ENCODE measurements around the gene STAG2. TPM values are rescaled to one million over a fixed set of nuclear protein-coding genes. Genes with fewer than 3 reads are reported as not detected.

Gene STAG2
- total RNA-seq, 1 experiment from 2014 or later = 2.8 TPM

GRCh38 chrX:123975180-123975579 is 13.7 kb downstream of the STAG2 start:
- no peak for DNase-seq (ENCODE audit: low spot score)

- DNase-seq (ENCODE audit: low spot score) = no peak
Measured at GRCh38 chrX:123976706-123977316, 15.3 kb downstream of the STAG2 start.

GRCh38 chrX:123983240-123983639 is 21.7 kb downstream of the STAG2 start:
- DNase-seq (ENCODE audit: low spot score) = no peak

GRCh38 chrX:123986377-123986776 is 24.9 kb downstream of the STAG2 start:
- DNase-seq (ENCODE audit: low spot score) = no peak

- DNase-seq (ENCODE audit: low spot score) = no peak
Measured at GRCh38 chrX:123988423-123989111, 27.1 kb downstream of the STAG2 start.

- DNase-seq (ENCODE audit: low spot score) = no peak
Measured at GRCh38 chrX:123989235-123989634, 27.7 kb downstream of the STAG2 start.

DNA sequence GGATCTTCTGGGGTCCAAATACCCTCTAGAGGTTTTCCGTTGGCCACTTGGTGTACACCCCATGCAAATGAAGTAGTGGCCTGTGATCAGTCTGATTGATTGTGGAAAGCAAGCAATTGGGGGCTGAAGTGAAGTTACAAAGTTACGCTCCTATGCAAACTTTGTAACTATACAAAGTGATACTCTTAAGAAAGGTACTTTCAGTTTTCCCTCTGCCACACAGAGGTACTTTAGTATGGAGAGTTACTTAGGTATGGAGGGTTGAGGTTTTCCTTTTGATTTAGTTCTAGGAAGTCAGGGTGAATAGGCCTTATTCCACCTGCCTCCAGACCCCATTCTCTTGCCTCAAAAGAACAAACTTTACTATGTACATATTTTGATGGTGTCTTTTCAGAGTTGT is 28.7 kb downstream of the STAG2 start:
- DNase-seq (ENCODE audit: low spot score) = no peak

DNA sequence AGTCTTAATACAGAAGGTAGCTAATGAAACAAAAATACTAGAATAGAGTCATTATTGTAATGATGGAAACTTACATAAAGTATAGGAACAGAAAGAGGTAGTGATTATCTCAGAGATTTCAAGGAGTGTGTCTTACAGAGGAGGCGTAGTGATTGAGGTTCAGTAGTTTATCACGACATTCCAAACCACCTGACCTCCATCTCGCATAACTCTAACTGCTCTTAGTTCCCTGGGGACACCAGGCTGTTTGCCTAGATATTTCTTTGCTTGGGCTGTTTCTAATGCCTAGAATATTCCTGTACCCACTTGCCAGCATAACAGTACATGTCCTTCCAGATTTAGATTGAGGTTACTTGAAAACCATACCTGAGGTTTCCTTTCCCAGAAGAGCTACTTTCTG is 29.1 kb downstream of the STAG2 start:
- no peak for DNase-seq (ENCODE audit: low spot score)

- peak; percentile 11 for DNase-seq (ENCODE audit: low spot score)
Measured at GRCh38 chrX:123993326-123993725, 31.8 kb downstream of the STAG2 start.

- peak; percentile 4 for DNase-seq (ENCODE audit: low spot score)
Measured at GRCh38 chrX:123993904-123994635, 32.6 kb downstream of the STAG2 start.

DNA sequence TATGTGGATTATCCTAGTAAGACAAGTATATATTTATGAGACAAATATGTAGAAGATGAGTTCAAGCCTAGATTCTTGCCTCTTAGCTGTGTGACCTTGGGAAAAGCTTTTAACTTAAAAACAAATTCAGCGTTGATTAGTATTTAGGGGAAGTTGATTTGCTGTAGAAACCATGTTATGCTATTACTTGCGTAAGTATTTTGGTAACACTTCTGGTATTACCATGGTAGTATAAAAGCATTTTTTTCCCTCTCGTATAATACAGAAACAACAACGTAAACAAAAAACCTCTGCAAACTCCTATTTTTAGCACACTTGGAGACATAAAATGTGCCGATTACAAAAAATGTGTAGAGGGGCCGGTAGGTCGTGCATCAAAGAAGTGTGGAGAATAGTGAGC is 33.2 kb downstream of the STAG2 start:
- no peak for DNase-seq (ENCODE audit: low spot score)

- DNase-seq (ENCODE audit: low spot score) = no peak
Measured at GRCh38 chrX:124001581-124001980, 40.1 kb downstream of the STAG2 start.

DNA sequence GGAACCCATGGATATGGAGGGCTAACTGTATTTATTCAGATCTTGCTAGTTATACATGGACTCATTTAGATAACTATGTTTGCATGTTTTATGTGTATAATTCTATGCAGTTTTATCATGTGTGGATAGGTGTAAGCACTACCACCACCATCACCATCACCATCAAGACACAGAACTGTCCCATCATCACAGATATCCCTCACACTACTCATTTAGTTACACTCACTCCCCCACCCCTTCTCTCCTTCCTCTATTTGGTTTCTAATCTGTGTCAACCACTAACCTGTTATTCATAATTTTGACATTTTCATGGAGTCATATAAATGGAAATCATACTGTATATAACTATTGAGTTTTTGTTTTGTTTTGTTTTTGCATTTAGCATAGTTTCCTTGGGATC is 43.7 kb downstream of the STAG2 start:
- no peak for DNase-seq (ENCODE audit: low spot score)

GRCh38 chrX:124010157-124010556 is 48.7 kb downstream of the STAG2 start:
- DNase-seq (ENCODE audit: low spot score) = no peak

DNA sequence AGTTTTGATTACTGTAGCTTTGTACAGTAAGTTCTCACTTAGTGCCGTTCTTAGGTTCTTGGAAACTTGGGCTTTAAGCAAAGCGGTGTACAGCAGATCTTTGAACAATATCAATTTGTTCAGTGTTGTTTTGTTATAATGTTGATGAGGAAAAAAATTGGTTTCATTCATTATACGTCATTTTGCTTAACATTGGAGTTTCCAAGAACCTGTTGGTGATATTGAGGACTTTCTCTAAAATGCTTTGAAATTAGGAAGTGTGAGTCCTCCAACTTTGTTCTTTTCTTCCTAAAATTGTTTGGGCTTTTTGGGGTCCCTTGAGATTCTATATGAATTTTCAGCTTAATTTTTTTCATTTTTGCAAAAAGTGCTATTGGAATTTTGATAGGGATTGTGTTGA is 49.1 kb downstream of the STAG2 start:
- DNase-seq (ENCODE audit: low spot score) = no peak

DNA sequence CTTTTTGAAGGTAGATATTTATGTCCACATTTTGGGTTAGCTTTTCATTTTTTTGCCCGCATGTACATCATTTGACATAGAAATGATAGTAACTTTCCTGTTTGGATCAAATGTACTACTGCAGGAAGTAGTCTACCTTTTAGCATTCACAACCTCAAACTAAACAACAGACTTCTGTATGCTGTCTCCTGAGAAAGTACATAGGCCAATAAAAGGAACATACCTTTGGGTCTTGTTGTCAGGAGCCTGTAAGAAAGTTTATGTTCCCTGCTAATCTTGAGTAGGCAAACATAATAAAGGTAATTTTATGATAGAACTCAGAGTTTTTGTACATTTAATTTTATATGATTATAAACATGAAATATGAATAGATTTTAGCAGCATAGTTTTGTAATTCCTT is 54.2 kb downstream of the STAG2 start:
- no peak for DNase-seq (ENCODE audit: low spot score)

DNA sequence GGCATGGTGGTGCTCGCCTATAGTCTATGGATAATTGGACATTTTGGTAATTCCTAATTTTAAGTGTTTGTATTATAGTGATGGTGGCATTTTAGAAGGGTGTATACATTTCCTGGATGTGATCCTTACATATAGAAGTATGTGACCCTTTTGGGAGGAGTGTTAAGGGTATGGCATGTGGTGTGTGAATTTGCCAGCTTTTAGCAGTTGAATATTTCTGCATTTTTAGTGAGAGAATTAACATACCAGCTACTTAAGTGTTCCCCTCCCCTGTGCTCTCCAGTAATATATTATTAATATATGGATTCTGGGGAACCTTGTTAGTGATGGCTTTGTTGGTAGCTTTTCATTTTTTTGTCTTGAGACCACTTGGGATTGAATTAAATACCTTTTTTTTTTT is 55.3 kb downstream of the STAG2 start:
- no peak for DNase-seq (ENCODE audit: low spot score)

- DNase-seq (ENCODE audit: low spot score) = no peak
Measured at GRCh38 chrX:124018023-124018422, 56.5 kb downstream of the STAG2 start.

DNA sequence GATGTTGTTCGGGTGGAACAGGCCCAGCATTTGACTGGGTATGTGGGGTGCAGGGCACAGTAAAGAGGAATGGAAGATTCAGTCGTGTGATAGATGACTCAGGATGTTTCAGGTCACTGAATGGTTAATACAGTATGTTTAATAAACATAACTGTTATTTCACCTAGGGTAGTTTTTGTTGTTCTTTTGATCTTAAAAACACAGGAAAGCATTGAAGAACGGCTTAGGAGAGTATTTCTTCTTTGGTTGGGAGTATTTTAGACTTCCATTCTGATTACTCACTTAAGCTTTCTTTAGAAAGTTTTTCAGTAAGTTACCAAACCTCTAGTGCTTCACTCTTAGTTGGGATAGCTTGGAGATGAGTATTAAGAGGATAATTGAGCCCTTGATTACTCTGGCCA is 62.3 kb downstream of the STAG2 start:
- DNase-seq (ENCODE audit: low spot score) = no peak

DNA sequence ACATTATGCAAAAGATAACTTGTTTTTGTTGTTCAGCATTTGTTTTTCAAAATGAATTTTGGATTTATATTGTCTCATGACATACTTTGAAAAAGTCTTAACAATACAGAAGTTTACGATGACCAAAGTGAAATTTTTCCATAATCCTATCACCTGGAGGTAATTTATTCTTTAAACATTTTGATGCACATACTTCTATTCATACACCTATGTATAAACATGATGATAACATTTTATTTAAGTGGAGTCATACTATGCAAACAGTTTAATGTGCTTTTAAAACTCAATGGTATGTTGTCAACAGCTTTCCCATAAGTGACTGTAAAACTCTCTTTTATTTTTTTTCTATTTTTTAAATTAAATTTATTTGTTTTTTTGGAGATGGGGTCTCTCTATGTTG is 65.0 kb downstream of the STAG2 start:
- no peak for DNase-seq (ENCODE audit: low spot score)

- no peak for DNase-seq (ENCODE audit: low spot score)
Measured at GRCh38 chrX:124028182-124028581, 66.7 kb downstream of the STAG2 start.

GRCh38 chrX:124030520-124030919 is 69.0 kb downstream of the STAG2 start:
- no peak for DNase-seq (ENCODE audit: low spot score)

- peak; percentile 7 for DNase-seq (ENCODE audit: low spot score)
Measured at GRCh38 chrX:124033821-124034220, 72.3 kb downstream of the STAG2 start.

All from H4 (cell line).